ENCODE data around the gene FUS.
"Not testable (repeated sequence)": the region's sequence is repeated elsewhere in the genome, so short reads cannot be mapped to it uniquely, and the experiment has no call there.

FUS gene

DNA sequence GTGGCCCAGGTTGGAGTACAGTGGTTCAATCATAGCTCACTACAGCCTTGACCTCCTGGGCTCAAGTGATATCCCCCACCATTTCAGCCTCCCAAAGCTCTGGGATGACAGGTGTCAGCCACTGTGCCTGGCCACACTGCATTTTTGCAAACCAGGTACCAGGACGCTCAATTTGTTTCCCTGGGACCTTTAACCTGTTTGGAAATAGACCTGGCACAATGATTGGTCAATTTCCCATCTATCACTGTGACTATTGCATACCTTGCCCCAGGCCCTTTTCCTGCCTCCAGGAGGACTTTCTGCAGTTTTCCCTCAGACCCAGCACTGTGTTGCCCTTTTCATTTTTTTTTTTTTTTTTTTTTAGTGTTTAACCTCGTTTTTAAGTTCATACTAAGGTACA lies 11.1 kb upstream of the FUS start:
- no CpG with 5 or more reads among the region's 2 CpGs for WGBS (ENCODE audit: insufficient coverage, insufficient read length)
- DNase-seq (ENCODE audit: low read depth, low spot score) = no peak
- Histone ChIP-seq H3K4me1 (ENCODE audit: control insufficient read depth, insufficient read depth, low read length) (no peaks in the 10 kb centered on the region; the same call in 1 of the 2 replicates), H3K27ac (ENCODE audit: low read length) (no peak overlapping the region), H3K36me3 (ENCODE audit: control insufficient read depth, insufficient read depth, low read length) (no peaks in the 10 kb centered on the region), H3K9me3 (ENCODE audit: control insufficient read depth, insufficient read depth, low read length) (no peaks in the 10 kb centered on the region), H3K27me3 (ENCODE audit: control insufficient read depth, insufficient read depth, low read length) (no peaks in the 10 kb centered on the region), H3K4me3 (ENCODE audit: low read length) (no peak overlapping the region)

DNA sequence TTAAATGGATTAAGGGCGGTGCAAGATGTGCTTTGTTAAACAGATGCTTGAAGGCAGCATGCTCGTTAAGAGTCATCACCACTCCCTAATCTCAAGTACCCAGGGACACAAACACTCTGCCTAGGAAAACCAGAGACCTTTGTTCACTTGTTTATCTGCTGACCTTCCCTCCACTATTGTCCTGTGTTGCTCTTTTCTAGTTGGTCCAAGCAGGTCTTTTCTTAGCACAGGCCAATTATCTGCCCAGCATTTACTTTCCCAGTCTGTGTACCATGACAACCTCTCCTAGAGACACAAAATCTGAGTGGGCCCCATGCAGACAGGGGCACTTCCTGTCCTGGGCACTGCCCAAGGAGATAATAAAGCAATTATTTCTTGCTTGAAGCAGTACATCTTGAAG lies 9.9 kb upstream of the FUS start:
- H3K9me3 ChIP-seq (ENCODE audit: control insufficient read depth, insufficient read depth, low read length); H3K27ac ChIP-seq (ENCODE audit: low read length); H3K36me3 ChIP-seq (ENCODE audit: control insufficient read depth, insufficient read depth, low read length); H3K4me3 ChIP-seq (ENCODE audit: low read length); H3K27me3 ChIP-seq (ENCODE audit: control insufficient read depth, insufficient read depth, low read length); H3K4me1 ChIP-seq (ENCODE audit: control insufficient read depth, insufficient read depth, low read length); DNase-seq (ENCODE audit: low read depth, low spot score): not testable (repeated sequence)
- no CpG with 5 or more reads among the region's 2 CpGs for WGBS (ENCODE audit: insufficient coverage, insufficient read length)

DNA sequence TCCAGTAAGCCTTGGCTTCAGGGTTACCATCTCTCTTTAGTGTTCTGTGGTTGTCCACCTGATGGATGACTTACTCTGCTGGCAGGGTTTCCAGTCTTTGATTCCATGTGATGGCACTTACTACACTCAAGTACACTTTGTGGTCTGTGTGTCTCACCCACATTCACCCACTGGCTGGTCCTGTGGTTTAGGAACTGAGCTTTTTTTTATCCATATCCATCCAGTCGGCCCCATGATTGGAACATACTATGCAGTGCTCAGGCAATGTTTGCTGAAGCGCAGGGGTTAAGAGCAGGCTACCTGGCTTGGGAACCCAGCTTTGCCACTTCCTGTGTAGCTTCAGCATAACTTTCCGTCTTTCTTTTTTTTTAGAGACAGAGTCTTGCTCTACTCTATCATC lies 2.8 kb upstream of the FUS start:
- Histone ChIP-seq H3K4me3 (ENCODE audit: low read length) (no peak overlapping the region), H3K9me3 (ENCODE audit: control insufficient read depth, insufficient read depth, low read length) (no peaks in the 10 kb centered on the region), H3K36me3 (ENCODE audit: control insufficient read depth, insufficient read depth, low read length) (no peaks in the 10 kb centered on the region; the same call in 1 of the 2 replicates), H3K27me3 (ENCODE audit: control insufficient read depth, insufficient read depth, low read length) (no peaks in the 10 kb centered on the region), H3K4me1 (ENCODE audit: control insufficient read depth, insufficient read depth, low read length) (no peaks in the 10 kb centered on the region), H3K27ac (ENCODE audit: low read length) (no peak overlapping the region)
- WGBS (ENCODE audit: insufficient coverage, insufficient read length) = no CpG with 5 or more reads among the region's 3 CpGs
- no peak for DNase-seq (ENCODE audit: low read depth, low spot score)

DNA sequence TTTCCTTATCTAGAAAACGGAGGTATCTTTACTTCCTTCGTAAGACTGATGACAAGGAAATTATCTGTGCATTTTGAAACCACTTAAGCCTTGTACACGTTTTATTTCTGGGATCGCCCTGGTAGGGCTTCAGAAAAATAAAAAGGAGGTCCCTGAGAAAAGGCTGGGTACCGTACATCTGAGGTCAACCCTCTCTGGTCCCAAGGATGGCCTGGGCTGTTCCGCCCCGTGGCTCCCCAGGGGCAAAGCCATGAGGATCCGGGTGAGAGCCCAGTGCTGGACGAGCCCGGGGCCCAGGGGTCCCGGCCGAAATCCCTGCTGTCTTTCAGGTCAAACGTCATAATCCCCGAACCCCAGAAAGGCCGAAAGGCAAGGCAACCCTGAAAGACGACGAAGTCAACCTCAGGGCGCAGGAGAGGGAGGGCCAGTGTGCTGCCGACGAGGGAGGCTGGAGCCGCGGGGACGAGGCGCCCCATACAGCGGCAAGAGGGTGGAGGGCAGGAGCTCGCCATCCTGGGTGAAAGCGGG lies 656 bp upstream of the FUS start:
- no peak overlapping the region for H3K27ac ChIP-seq (ENCODE audit: low read length)
- H3K36me3 ChIP-seq (ENCODE audit: control insufficient read depth, insufficient read depth, low read length) = peaks cover 19% of the 10 kb centered on the region
- H3K27me3 ChIP-seq (ENCODE audit: control insufficient read depth, insufficient read depth, low read length) = no peaks in the 10 kb centered on the region
- H3K4me3 ChIP-seq (ENCODE audit: low read length) = peak overlapping the region; percentile 78; the same call in 1 of the 2 replicates
- no CpG with 5 or more reads among the region's 27 CpGs for WGBS (ENCODE audit: insufficient coverage, insufficient read length)
- H3K4me1 ChIP-seq (ENCODE audit: control insufficient read depth, insufficient read depth, low read length) = no peaks in the 10 kb centered on the region
- no peak for DNase-seq (ENCODE audit: low read depth, low spot score)
- no peaks in the 10 kb centered on the region for H3K9me3 ChIP-seq (ENCODE audit: control insufficient read depth, insufficient read depth, low read length)

DNA sequence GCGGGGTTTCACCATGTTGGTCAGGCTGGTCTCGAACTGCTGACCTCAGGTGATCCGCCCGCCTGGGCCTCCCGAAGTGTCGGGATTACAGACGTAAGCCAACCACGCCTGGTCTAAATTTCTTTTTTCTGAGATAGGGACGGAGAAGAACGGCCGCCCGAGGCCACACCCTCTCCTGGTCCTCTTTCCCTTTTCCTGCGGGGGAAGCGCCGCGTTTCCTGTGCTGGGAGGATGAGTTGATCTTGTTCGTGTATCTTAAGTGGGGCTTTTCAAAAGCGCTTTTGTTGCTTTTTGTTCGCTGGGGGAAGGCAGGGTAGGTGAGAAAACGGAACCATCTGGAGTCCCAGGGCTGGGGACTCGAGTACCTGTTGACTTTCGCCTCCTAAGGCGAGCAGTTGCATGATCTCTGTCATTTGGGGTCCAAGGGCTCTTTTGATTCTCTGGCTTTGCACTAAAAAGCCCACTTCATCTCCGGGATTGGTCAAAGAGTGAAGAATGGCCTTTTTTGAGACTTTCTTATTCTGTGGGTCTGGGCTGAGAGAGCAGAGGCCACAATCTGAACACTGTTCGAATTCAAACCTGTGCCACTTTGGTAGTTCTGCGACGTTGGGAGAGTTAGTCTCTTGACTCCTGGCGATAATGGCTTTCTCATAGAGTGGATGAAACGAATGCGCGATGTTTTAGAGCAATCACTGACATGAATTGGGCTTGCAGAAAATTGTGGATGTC lies 1.3 kb downstream of the FUS start:
- peaks cover 35% of the 10 kb centered on the region for H3K36me3 ChIP-seq (ENCODE audit: control insufficient read depth, insufficient read depth, low read length)
- no peak for DNase-seq (ENCODE audit: low read depth, low spot score)
- H3K27ac ChIP-seq (ENCODE audit: low read length) = no peak overlapping the region
- no peaks in the 10 kb centered on the region for H3K27me3 ChIP-seq (ENCODE audit: control insufficient read depth, insufficient read depth, low read length)
- no peaks in the 10 kb centered on the region for H3K9me3 ChIP-seq (ENCODE audit: control insufficient read depth, insufficient read depth, low read length)
- H3K4me3 ChIP-seq (ENCODE audit: low read length) = peak overlapping the region; percentile 78
- no CpG with 5 or more reads among the region's 31 CpGs for WGBS (ENCODE audit: insufficient coverage, insufficient read length)
- H3K4me1 ChIP-seq (ENCODE audit: control insufficient read depth, insufficient read depth, low read length) = no peaks in the 10 kb centered on the region

DNA sequence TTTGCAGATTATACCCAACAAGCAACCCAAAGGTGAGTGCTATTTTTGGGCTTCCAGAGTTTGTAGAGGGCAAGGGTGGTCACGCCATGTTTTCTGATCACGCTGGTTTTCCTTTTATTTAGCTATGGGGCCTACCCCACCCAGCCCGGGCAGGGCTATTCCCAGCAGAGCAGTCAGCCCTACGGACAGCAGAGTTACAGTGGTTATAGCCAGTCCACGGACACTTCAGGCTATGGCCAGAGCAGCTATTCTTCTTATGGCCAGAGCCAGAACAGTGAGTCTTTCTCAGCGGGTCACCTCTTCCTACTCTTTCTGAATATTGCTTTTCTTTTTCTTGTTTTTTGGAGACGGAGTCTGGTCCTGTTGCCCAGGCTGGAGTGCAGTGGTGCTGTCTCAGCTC lies 2.5 kb downstream of the FUS start:
- WGBS (ENCODE audit: insufficient coverage, insufficient read length) = no CpG with 5 or more reads among the region's 7 CpGs
- no peaks in the 10 kb centered on the region for H3K9me3 ChIP-seq (ENCODE audit: control insufficient read depth, insufficient read depth, low read length)
- no peak overlapping the region for H3K27ac ChIP-seq (ENCODE audit: low read length)
- no peaks in the 10 kb centered on the region for H3K4me1 ChIP-seq (ENCODE audit: control insufficient read depth, insufficient read depth, low read length)
- H3K4me3 ChIP-seq (ENCODE audit: low read length) = no peak overlapping the region; the same call in 1 of the 2 replicates
- DNase-seq (ENCODE audit: low read depth, low spot score) = no peak
- H3K27me3 ChIP-seq (ENCODE audit: control insufficient read depth, insufficient read depth, low read length) = no peaks in the 10 kb centered on the region
- peaks cover 45% of the 10 kb centered on the region for H3K36me3 ChIP-seq (ENCODE audit: control insufficient read depth, insufficient read depth, low read length)

DNA sequence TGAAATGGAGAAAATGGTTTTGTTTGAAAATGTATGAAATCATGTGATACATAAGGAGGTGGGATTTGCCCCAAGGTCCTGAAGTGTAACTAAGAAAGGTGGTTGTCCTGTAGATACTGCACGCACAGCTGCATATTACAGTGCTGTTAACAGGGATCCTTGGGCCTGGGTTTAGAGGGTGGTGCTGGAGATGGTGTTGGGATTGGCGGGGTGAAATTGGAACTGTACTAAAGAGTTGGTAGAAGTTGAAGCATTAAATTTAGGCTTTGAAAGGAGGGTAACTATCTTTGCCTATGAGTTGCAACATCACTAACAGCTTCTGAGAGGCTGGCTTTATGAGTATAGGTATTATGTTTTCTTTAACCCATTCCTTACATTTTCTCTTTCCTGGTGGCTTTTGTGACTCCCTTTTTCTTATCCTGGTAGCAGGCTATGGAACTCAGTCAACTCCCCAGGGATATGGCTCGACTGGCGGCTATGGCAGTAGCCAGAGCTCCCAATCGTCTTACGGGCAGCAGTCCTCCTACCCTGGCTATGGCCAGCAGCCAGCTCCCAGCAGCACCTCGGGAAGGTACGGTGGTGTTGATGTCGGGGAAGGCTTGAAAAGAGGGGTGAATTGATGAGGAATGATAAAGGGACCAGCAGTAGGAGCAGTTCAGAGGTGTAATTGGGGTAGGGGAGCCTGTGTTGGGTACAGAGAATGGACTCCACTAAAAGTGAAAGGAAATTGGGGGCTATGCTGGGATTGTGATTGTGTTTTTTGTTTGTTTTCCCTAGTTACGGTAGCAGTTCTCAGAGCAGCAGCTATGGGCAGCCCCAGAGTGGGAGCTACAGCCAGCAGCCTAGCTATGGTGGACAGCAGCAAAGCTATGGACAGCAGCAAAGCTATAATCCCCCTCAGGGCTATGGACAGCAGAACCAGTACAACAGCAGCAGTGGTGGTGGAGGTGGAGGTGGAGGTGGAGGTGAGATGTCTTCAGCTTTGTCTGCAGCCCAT lies 3.8 kb downstream of the FUS start:
- no peak overlapping the region for H3K27ac ChIP-seq (ENCODE audit: low read length)
- no CpG with 5 or more reads among the region's 10 CpGs for WGBS (ENCODE audit: insufficient coverage, insufficient read length)
- DNase-seq (ENCODE audit: low read depth, low spot score) = no peak
- no peaks in the 10 kb centered on the region for H3K27me3 ChIP-seq (ENCODE audit: control insufficient read depth, insufficient read depth, low read length)
- no peaks in the 10 kb centered on the region for H3K4me1 ChIP-seq (ENCODE audit: control insufficient read depth, insufficient read depth, low read length)
- H3K36me3 ChIP-seq (ENCODE audit: control insufficient read depth, insufficient read depth, low read length) = peaks cover 54% of the 10 kb centered on the region
- no peak overlapping the region for H3K4me3 ChIP-seq (ENCODE audit: low read length)
- H3K9me3 ChIP-seq (ENCODE audit: control insufficient read depth, insufficient read depth, low read length) = no peaks in the 10 kb centered on the region

DNA sequence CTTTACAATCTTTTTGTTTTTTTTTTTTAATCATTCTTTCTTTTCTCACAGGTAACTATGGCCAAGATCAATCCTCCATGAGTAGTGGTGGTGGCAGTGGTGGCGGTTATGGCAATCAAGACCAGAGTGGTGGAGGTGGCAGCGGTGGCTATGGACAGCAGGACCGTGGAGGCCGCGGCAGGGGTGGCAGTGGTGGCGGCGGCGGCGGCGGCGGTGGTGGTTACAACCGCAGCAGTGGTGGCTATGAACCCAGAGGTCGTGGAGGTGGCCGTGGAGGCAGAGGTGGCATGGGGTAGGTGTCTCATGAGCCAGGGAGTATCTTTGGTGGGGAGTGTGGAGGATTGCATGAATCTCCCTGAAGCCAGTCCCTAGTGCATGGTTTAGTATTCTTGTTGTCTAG lies 4.9 kb downstream of the FUS start:
- Histone ChIP-seq H3K4me3 (ENCODE audit: low read length) (no peak overlapping the region), H3K27me3 (ENCODE audit: control insufficient read depth, insufficient read depth, low read length) (no peaks in the 10 kb centered on the region), H3K9me3 (ENCODE audit: control insufficient read depth, insufficient read depth, low read length) (no peaks in the 10 kb centered on the region), H3K36me3 (ENCODE audit: control insufficient read depth, insufficient read depth, low read length) (peaks cover 63% of the 10 kb centered on the region), H3K4me1 (ENCODE audit: control insufficient read depth, insufficient read depth, low read length) (no peaks in the 10 kb centered on the region), H3K27ac (ENCODE audit: low read length) (no peak overlapping the region)
- WGBS (ENCODE audit: insufficient coverage, insufficient read length) = no CpG with 5 or more reads among the region's 14 CpGs
- no peak for DNase-seq (ENCODE audit: low read depth, low spot score)

DNA sequence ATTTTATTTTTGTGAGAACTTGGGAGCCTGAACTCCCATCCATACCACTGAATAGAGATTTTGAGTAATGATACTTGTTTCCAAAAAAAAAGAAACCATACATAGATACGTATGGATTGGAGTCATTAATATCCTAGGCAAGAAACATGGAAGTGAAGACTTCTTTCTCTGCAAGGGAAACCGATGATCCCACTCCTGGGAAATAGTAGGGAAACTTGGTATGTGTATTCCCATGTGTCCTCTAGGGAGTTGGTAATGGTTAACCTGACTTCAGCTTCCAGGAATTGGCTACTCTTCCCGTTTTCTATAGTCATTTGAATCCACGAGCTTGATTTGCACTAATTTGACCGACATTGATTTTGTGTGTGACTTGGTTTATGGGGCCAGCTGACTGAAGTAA lies 5.4 kb downstream of the FUS start:
- Histone ChIP-seq H3K4me3 (ENCODE audit: low read length) (no peak overlapping the region), H3K27me3 (ENCODE audit: control insufficient read depth, insufficient read depth, low read length) (no peaks in the 10 kb centered on the region), H3K27ac (ENCODE audit: low read length) (no peak overlapping the region), H3K36me3 (ENCODE audit: control insufficient read depth, insufficient read depth, low read length) (peaks cover 68% of the 10 kb centered on the region), H3K9me3 (ENCODE audit: control insufficient read depth, insufficient read depth, low read length) (no peaks in the 10 kb centered on the region), H3K4me1 (ENCODE audit: control insufficient read depth, insufficient read depth, low read length) (no peaks in the 10 kb centered on the region)
- WGBS (ENCODE audit: insufficient coverage, insufficient read length) = no CpG with 5 or more reads among the region's 5 CpGs
- DNase-seq (ENCODE audit: low read depth, low spot score) = no peak

DNA sequence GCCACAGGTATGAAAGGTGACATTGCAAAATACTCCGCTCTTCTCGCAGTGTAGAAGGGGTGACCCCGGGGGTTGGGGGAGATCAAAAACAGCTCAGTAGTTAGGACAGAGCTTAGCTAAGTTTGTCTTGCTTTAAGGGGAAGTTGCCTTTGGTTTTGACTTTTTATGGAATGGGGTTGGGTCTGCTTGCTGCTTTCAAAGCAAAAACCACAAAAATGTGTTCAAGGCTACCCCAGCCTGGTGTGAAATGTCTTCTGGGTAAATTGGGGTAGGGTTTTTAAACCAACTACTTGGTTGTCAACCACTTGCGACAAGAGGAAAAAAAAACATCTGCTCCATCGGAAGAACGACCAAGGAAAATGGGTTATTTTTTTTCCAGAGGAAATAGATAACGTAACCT lies 6.2 kb downstream of the FUS start:
- H3K36me3 ChIP-seq (ENCODE audit: control insufficient read depth, insufficient read depth, low read length) = peaks cover 75% of the 10 kb centered on the region

More for the DNA sequence above, 6.2 kb downstream of the FUS start:
- no peaks in the 10 kb centered on the region for H3K27me3 ChIP-seq (ENCODE audit: control insufficient read depth, insufficient read depth, low read length)
- no peaks in the 10 kb centered on the region for H3K4me1 ChIP-seq (ENCODE audit: control insufficient read depth, insufficient read depth, low read length)
- no peak overlapping the region for H3K27ac ChIP-seq (ENCODE audit: low read length)
- no peak for DNase-seq (ENCODE audit: low read depth, low spot score)
- no peaks in the 10 kb centered on the region for H3K9me3 ChIP-seq (ENCODE audit: control insufficient read depth, insufficient read depth, low read length)
- no peak overlapping the region for H3K4me3 ChIP-seq (ENCODE audit: low read length)
- no CpG with 5 or more reads among the region's 7 CpGs for WGBS (ENCODE audit: insufficient coverage, insufficient read length)
